ENCODE results near the gene FOXP2.
"Not testable (repeated sequence)": the region's sequence is repeated elsewhere in the genome, so short reads cannot be mapped to it uniquely, and the experiment has no call there.

FOXP2 gene

DNA sequence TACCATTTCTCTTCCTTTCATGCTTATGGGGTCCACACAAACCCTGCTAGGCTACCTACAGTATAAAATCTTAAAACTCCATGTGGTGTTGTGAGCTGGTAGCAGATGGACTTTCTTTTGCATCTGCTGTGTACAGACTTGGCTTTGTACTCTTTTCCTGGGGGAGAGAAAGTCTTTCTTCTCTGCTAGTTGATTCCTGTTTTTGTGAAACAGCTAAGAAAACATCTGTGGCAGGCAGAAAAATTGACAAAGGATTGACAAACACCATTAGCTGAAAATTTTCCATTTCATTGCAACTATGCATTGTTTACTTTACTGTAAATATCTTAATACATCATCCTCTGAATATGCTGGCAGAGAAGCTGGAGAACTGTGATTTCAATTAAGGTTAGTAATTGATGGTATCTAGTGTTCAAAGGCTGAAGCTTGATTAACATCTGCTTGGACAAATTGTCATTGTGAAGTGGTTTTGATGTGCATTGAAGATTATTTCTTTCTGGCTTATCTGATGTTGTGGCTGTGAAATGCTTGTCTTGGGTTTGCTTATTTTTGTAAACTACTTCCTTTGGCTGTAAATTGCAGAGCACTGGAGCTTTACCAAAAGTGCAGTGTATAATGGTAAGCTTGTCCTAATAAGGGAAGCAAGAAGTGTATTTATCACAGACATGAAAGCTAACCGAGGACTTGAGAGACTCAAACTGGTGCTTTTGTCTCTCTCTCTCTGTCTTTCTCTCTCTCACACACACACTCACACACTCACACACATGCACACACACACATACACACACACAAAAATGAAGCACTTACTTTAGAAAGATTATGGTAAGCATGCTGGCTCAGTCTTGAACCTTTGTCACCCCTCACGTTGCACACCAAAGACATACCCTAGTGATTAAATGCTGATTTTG is at the start of gene FOXP2:
Gene FOXP2 (plus strand): TSS at position 660 of the 908 bp plus-strand sequence. CDS start 11,697 bp downstream, outside the sequence.
- no peak for DNase-seq

DNA sequence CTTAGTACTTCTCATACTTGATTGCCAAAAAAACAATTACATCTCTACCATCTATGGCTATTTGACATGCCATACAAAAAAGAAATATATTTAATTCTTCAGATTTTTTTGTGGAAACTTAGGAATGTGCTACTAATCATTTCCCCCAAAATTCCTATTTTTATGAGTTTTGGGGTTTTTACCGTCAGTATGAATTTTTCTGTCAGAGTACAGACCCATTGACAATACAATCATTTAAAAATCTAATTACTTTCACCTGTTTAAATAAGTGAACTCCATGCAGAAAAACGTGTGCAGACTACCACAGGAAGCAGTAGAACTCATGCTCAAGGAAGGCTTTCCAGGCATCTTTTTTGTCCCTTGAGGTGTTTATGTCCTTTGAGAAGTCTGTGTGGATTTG is 48.8 kb upstream of the FOXP2 start:
- DNase-seq, result no peak

DNA sequence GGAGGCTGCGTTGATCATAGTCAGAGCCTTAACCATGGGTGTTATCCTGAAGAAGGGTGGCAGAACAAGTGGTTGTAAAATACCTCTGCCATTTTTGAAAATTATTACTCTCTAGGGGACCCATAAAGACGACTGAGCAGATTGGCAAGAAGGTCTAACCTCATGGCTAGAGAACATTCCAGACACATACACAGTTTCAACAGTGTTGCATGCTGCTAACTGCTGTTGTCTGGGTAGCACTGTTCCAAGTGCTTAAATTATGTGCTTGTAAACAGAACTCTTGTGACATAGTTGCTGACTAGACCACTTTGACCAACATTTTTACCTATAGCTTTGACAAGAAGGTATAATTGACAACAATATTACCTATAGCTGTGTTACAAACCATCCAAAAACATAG is 46.1 kb upstream of the FOXP2 start:
- no peak for DNase-seq

DNA sequence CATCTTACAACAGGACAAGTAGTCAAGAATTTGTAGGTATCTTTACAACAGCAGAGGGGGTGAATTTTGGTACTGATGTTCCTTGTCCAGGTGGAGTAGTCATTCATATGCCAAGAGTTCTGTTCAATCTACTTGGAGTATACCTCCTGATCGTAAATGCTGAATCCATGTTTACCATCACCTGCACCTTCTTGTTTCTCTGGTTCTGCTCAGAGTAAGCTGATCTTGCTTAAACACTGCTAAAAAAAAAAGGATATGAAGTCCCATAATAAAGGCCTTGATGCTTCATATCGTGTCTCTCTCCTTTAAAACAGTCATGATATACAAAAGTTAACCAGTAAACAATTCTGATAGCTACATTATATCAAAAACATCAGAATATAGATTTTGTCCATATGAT is 45.3 kb upstream of the FOXP2 start:
- no peak for DNase-seq

DNA sequence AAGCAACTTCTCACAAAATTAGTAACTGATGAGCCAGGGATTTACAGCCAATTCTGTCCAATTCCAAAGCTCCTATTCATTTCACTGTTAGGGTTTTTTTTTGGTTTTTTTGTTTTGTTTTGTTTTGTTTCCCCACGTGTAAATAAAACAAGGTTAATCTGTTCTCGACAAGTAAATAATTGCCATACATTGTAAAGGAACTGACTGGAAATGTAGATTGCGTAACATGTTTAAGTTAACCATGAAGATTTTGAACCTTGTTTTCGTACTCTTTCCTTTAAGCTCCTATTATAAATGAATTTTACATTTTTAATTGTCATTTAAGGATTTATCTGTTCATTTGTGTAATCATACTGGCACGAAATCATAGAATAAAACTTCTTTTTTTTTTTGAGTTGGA is 42.0 kb upstream of the FOXP2 start:
- no peak for DNase-seq

DNA sequence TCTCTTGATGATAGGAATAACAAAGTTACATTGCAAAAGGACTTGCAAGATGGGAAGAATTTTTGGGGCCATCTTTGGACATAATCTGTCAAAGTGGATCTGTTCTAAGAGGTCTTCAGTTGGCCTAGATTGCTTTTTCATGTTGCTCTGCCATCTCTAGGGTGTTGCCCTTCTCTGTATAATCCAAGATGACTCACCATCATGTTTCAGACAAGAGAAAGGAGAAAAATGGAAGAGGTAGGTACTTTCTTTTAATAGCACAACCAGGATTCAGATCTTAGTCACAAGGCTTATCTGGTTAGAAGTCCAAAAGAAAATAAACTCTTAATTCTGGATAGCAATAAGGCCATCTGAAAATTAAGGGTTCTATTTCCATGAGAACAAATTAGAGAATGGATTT is 38.7 kb upstream of the FOXP2 start:
- no peak for DNase-seq

DNA sequence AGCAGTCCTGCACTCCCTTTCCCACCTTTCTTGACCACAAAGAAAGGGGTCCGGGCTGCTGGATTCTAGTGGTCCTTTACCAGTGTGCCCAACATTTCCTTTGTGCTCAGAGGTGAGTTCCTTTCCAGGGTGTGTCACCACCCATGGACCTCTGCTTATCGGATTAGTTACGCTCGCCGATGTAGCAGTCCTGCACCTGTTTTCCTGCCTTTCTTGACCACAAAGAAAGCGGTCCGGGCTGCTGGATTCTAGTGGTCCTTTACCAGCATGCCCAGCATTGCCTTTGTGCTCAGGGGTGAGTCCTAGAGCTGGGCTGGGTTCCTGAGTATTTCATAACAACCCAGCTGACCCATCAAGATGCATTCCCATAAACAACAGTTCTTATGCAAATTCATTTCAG is 30.7 kb upstream of the FOXP2 start:
- not testable (repeated sequence) for DNase-seq

DNA sequence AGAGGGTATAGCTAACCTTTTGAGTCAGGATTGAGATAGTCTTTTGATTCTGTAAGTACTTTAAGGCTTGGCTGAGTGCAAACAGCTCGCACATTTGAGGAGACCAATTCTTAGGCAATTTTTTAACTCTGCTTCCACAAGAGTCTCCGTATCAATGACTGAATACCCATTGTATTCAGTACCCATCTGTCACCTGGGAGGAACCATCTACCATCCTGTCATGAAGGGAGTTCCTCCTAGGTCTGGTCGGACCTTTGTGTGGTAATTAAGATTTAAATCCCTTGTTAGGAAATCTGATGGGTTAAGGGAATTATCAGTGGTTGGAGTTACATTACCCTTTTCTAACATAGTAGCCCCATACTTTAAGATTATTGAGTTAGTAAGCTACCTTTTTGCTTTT is 30.3 kb upstream of the FOXP2 start:
- DNase-seq, result not testable (repeated sequence)

DNA sequence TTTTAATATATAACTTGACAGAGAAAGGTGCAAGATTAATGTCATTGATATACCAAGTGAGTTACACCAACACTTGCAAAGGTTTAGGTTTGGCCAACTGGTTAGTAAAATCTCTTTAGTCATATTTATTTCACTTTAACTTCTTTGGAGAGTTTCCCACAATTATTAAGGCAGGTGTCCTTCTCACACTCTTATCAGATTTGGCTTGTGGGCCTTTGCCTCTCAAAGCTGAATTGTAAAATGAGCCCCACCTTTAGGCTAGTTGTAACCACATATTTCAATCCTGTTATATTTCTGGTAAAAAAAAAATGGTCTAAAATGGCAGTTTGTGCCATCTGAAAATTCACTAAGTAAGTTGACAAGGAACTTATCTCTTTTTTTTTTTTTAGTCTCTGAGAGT is 26.6 kb upstream of the FOXP2 start:
- no peak for DNase-seq

DNA sequence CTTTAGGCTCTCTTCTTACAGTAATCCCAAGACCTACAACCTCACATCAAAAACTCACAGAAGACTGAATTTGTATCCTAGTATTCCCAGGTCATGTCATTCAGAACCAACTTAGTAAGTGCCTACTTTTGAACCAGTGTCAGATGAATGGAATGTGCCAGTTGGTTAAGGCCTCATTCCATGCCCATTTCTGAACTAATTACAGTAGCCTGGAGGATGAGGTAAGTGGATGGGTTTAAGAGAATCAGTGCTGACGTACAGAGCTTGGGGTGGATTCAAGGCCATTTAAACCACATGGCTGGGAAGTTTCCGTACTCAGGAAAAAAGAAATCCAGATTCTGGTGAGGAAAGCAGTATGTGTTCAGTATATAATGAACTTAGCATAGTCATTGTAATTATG is 21.9 kb upstream of the FOXP2 start:
- DNase-seq, result no peak

DNA sequence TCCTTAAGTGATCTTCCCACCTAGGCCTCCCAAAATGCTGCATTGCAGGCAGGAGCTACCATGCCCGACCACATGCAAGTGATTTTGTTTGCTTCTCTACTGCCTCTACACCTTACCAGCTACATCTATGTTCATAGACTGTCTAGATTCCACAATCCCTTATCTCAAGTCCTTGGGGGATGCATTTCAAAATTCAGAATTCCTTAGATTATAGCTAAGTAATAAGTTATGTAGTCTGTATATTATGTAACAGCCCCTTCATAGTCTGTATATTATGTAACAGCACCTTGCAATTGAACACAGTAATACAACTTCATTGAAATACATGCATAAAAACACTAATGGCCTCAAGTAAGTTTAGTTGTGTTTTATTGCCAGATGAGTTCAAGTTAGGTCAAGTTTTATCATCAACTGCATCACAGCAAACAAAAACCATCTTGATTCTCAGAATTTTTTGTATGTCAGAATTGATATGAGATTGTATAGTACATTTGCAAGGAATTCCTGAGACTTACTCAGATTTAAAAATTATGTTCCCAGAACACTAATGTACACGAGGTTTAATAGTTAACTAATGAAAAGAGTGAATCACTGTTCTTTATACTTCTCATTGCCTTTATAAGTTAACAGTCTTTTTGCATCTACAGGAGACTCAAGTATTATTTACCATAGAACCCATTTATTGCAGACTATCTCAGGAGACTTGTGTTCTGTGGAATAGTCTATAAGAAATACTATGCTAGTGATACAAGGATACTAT is 11.6 kb upstream of the FOXP2 start:
- no peak for DNase-seq

DNA sequence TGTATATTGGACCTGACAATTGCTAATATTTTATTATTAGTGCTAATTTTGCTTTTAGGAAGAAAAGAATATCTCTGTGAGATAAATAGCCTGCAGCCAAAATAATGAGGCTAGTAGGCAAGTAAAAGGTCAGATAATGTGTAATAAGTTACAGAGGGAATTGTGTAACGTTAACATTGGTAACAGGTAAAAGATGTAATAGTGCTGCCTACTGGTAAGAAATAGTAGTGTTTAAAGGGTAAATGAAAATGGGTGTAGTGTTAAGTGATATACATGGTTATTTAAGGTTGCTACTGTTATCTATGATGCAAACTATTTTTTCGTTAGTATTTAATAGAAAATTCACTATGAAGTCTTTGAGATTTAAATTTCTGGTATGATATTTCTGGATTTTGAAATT is 9.2 kb upstream of the FOXP2 start:
- no peak for DNase-seq

DNA sequence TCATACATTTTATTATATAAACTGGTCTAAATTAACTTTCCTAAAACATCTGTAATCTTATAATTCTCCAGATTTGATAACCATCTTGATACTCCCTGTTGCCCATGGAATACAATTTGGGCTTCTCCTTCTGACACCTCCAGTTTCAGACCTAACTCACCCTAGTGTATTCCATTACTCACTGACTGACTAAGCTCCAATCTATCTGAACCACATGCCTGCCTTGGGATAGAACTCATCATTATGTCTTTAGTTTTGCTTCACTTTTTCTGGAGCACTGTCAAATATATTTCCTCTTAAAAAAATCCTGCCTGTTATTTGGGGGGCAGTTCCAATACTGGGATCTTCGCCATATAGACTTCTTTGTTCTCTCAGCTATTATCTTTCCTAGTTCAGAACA is 4.9 kb upstream of the FOXP2 start:
- no peak for DNase-seq

DNA sequence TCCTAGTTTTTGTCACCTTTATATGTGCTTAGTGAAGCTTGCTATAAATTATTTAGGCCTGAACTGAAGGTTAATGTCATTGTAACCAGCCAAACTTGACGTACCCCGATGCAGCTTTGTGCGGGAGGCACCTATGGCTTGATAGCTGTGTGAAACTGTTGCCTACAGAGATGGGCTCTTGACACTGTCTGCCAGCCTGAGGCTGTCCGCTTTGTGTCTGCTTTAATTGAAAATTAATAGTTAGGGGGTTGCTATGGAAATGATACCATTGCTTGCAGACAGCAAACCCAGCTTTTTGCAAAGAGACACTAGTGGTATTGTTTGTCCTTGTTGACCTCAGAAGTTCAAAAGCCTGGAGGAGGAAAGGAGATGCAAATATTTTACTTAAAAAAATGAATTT is 2.1 kb upstream of the FOXP2 start:
- no peak for DNase-seq

DNA sequence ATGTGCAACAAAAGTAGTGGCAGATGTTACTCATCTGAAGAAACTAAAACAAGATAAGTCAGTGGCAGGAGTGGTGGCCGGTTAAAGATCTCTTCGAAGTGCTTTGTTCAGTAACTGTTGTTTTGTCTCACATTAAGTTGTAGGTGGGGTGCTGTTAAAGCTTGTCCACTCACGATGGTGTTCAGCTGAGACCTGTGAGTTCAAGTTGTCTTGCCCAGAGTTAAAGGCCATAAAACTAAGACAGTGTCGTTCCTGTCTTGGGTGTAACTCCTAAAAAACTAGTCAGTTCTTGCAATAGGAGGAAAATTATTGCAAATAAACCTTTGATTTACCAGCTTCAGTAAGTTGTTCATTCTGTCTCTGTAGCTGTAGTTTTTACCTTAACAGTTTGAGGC is 857 bp upstream of the FOXP2 start:
- DNase-seq, result no peak

DNA sequence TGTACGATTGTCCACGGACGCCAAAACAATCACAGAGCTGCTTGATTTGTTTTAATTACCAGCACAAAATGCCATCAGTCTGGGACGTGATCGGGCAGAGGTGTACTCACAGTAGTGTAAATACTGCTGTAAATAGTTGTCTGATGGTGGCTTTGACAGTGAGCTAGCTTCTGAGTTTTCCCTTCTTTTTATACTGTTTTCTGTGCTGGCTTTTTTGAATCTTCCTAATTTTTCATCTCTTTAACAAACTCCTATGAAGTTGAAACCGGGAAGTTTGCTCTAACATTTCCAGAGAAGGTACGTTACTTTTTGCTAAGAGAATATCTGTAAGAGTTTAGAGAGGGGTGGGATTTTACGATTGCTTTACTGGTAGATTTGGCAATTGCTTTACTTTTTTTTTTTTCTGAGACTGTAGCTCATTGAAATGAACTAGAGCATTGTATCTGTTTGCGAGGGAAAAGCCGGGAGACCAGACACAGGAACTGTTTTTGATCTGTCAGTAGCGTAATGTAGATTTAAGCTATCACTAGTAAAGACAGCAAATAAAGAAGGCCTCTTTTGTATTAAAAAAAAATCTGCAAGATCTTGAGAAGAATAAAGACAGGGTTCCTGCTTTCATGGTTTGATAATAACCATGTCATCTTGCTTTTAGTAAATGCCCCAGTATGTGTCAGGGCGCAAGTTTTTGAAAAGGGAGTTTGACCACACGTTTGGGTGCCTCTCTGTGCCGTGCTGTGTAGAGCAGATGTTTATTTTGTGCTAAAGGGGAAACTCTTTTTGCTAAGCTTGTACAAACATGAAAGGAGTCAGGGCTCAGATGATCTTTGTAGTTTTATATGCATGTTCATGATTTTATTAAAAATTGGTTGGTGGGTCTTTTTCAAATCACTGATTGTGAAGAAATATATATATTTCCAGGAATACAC is 712 bp downstream of the FOXP2 start:
- no peak for DNase-seq

DNA sequence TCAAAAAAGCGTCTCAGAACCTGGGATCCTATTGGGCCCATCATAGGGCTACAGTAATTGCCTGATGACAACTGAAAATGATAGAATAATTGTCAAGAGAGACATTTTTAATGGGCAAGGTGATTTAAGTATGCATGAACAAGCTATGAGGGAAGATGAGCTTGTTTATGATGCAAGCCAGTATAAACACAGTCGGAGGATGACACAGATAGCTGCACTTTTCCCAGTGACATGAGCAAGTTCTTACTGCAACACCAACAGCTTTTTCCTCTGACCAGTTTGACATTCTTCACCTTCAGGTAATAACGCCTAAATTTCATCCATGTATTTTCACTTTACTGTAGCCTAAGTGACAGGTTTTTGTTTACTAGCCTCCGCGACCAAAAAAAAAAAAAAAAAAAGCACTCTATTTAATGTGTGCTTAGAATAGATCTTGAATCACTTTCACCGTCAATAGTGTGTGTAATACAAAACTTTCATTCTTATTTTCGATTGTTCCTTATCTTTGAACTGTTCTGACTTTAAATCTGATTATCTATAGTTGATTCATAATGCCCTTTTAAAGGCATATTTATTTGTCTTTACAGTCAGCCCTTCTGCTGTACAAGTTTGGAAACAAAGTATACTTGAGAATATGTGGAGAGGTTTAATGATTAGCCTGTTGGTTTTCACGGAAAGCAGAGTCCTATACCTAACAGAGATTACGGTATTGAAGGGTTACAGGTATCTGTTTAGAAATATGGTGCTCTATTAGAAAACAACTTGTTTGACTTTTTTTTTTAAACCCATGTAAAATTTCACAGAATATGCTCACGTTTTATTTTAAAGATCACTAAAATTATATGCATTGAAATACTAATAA is 1.7 kb downstream of the FOXP2 start:
- no peak for DNase-seq

DNA sequence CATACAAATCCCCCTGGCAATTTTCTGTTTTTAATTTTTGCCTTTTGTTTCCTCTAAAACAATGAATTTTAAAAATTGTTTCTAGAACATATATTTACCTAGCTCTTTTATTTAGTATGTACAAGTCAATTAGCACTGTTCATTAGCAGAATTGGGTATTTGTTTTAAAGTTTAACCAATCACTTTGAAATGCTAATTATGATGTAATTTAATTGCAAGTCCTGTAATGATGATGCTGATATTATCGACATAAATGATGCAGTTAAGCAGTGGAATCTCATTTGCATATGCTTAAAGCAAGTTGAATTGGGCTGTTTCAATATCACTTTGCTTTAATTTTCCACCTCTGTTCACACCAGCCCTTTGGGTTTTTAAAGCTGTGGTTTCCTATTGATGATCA is 2.7 kb downstream of the FOXP2 start:
- DNase-seq, result no peak

DNA sequence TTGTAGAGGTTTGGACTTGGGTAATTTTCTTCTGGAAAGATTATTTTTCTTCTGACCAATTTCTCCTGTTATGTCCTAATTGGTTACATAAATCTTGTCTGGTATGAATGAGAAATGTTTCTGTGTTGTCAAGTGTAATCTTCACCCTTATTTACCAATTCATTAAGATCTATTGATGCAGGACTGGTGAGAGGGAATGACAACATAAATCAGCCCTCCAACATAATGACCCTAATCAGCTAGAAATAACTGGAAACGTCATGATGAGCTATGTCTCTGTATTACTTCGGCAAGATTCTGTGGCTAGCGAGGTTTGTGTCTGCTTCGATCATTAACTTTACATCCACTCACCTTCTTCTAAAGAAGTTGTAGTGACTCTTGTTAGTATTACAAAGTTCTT is 3.5 kb downstream of the FOXP2 start:
- DNase-seq, result no peak

DNA sequence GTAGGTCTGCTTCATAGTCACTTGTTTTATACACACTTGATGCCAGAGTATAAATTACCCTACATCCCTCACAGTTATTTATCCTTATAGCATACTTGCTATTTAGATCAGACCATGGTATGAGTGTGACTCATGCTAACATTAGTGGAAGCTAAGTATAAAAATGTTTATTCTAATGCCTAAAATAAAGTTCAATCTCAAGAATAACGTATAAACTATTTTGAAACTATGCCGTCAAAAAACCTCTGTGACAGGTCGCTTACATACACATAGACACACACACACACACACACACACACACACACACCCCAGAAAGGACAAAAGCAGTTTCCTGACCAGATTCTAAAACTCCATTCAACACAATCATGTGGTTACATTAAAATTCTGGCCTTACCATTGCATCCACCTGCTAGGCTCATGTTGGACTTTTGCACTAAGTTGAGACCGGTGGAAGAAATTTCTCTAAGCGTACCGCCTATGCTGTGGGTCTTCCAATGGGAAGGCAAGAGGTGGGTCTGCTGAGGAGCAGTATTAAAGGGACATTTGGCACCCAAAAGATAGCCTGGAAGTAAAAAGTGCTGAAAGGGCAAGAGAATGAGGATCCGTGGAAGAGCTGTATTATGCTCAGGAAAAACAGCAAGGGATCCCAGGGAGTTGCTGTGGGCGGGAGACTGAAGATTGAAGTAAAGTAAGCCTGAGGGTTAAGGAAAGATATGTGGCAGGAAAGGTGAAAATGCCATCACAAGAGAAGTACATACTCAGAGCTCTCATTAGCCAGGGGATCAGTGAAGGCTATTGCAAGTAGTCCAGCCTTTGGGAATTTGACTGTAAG is 5.0 kb downstream of the FOXP2 start:
- no peak for DNase-seq
